ENCODE results near the gene FAM13B.
"Not testable (repeated sequence)": the region's sequence is repeated elsewhere in the genome, so short reads cannot be mapped to it uniquely, and the experiment has no call there.

FAM13B gene

GRCh38 chr5:137989419-137989818 is 43.5 kb downstream of the FAM13B start:
- DNase-seq (ENCODE audit: insufficient read length, low spot score) (no peak), FAIRE-seq (no peak)

- FAIRE-seq (no peak), DNase-seq (ENCODE audit: insufficient read length, low spot score) (no peak)
These were observed 57.7 kb downstream of the FAM13B start for GRCh38 chr5:137975208-137975607.

GRCh38 chr5:137970384-137970783 is 62.5 kb downstream of the FAM13B start:
- not testable (repeated sequence) for FAIRE-seq; DNase-seq (ENCODE audit: insufficient read length, low spot score)

DNA sequence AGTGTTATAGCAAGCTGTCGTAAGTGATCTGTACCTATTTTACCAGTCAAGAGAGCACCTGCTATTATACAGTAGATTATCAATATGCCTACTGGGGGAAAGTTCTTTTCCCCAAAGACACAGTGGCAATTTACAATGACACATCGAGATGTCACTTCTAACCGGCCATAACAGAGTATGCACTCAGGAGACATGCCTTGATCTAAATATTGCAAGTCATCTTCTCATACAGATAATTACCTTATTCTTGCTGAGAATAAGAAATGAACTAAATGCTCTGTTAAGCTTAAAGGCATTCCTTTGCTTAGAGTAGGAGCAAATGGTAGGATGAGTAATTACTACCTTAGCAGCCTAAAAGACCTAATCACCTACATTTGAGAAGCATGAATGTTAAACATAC is 72.1 kb downstream of the FAM13B start:
- DNase-seq (ENCODE audit: insufficient read length, low spot score) (no peak), FAIRE-seq (no peak)

DNA sequence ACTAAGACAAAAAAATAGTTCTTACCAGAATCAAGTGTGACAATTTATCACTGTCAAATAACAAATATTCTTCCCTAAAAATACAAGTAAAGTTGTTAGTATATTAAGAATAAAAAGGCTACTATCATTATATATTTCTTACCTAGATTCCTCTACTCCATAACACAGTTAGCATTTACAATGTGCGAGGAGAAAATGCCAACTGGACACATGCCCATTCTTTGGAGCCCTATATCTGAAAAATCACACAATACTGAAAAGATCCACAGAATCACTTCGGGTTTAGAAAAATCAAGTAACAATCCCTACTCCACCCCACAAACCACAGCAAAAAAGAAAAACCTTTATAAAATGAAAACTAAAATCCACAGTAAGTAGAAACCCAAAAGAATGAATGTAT is 72.7 kb downstream of the FAM13B start:
- DNase-seq (ENCODE audit: insufficient read length, low spot score) (no peak), FAIRE-seq (no peak)

DNA sequence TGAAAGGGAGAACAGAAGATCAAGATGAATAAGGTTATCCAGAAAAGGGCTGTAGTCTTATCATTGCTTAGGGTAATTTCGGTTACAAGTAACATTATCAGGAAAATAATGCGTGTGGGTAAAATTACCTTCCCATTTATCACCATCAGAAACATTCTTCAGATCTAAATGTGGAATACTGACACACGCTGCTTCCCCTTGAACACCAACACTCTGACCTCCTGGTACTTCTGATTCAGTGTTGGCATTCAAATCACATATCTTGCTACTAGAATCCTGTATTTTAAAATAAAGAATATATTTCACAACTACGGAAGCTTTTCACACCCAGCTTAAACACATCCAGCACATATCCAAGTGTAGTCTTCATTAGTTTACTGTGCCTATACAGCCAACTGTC is 73.4 kb downstream of the FAM13B start:
- DNase-seq (ENCODE audit: insufficient read length, low spot score) (no peak), FAIRE-seq (no peak)

DNA sequence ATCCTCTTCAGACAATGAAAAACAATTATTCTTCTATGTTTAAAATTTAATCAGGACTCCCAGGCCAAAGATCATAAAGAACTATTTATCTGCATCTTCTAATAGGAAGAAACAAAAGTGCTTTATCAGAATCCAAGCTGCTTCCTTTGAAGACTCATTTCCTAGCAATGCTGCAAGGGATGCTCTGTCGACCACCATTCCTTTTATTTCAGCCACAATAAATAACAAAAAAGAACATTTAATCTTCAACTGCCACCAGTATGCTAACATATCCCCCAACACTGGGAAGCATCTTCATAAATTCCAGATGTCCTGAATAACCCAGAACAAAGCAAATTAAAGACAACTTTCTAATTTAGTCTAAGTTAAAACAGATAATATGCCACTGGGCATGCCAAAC is 74.9 kb downstream of the FAM13B start:
- no peak for DNase-seq (ENCODE audit: insufficient read length, low spot score)
- no peak for FAIRE-seq

GRCh38 chr5:137954131-137954879 is 78.6 kb downstream of the FAM13B start:
- peak; percentile 74 for DNase-seq (ENCODE audit: insufficient read length, low spot score)

DNA sequence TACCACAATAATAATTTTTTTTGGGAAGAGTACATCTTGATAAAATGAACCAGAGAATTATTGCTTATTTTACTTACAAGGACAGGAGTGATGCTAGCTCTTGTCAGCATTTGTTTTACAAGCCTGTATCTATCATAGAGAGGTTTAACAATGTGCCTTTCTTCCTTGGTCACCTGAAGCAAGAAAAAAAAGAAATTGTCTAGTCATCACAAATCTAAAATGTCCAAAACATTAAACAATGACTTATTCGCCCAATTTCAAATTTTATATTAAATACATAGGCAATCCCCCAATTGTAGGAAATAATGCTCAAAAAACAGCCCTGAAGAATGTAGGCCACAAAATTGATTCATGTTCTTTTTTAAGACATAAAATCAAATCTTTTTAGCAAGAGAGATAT is 87.1 kb downstream of the FAM13B start:
- no peak for DNase-seq (ENCODE audit: insufficient read length, low spot score)
- FAIRE-seq = no peak

More at GRCh38 chr5:137954131-137954879, 78.6 kb downstream of the FAM13B start:
- FAIRE-seq = no peak

DNA sequence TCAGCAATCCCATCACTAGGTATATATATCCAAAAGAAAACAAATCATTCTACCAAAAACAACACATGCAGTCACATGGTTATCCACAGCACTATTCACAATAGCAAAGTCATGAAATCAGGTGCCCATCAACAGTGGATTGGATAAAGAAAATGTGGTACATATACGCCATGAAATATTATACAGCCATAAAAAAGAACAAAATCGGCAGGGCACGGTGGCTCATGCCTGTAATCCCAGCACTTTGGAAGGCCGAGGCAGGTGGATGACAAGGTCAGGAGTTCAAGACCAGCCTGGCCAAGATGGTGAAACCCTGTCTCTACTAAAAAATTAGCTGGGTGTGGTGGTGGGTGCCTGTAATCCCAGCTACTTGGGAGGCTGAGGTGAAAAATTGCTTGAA is 88.6 kb downstream of the FAM13B start:
- not testable (repeated sequence) for DNase-seq (ENCODE audit: insufficient read length, low spot score); FAIRE-seq

DNA sequence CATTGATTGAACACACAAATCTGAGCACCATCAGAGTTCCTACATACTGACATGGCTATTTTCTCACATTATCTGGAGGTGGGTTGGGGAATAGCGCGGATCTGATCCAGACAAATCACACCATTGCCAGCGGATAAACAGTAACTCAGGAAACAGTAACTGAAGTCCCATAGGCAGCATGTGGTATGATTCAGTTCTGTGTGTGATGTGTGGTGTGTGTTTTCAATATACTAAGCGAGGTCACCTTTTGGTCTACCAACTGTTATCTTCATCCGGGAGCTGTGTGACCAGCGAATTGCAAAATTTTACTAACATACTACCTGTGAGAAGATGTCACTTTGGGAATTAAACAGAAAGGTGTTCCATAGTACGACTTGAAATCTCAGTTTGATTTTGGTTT is 93.5 kb downstream of the FAM13B start:
- DNase-seq (ENCODE audit: insufficient read length, low spot score) = no peak
- no peak for FAIRE-seq

DNA sequence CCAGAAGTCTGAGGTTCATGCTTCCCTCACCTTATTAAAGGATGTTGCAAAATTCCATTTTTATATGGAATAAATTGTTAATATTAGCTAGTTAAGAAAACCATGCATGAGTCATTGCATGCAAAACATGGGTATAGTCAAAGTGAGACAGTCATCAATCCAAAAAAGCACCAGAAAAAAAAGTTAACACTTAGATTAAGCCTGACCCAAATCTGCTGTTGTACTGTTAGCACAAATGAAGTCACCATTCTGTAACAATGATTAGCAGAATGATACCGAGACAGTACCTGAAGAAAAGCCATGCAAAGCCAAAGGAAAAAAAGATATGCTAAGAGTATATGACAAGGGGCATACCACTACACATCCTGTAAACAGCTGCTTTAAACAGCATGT is 94.1 kb downstream of the FAM13B start:
- DNase-seq (ENCODE audit: insufficient read length, low spot score) = no peak
- no peak for FAIRE-seq

- FAIRE-seq = no peak
- DNase-seq (ENCODE audit: insufficient read length, low spot score) = no peak
These were observed 94.7 kb downstream of the FAM13B start for GRCh38 chr5:137937994-137938750.

DNA sequence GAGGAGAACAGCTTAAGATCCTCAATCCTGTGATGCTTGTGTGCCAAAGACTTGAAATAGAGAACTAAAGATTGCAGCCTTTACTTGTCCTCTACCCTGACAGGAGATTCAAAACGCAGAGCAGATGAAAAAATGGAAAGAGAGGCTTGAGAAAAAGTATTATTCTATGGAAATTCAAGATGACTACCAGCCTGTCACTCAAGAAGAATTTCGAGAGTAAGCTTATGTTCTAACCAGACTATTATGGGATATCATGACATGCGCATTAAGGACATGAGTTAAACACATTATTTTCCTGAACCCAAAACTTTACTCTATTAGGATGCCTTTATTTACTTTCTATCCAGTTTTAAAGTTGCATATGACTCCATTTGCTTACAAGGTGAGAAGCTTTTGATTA is 97.2 kb downstream of the FAM13B start:
- FAIRE-seq (no peak), DNase-seq (ENCODE audit: insufficient read length, low spot score) (no peak)

- DNase-seq (ENCODE audit: insufficient read length, low spot score) (no peak), FAIRE-seq (no peak)
These were observed 97.7 kb downstream of the FAM13B start for GRCh38 chr5:137935190-137935589.

DNA sequence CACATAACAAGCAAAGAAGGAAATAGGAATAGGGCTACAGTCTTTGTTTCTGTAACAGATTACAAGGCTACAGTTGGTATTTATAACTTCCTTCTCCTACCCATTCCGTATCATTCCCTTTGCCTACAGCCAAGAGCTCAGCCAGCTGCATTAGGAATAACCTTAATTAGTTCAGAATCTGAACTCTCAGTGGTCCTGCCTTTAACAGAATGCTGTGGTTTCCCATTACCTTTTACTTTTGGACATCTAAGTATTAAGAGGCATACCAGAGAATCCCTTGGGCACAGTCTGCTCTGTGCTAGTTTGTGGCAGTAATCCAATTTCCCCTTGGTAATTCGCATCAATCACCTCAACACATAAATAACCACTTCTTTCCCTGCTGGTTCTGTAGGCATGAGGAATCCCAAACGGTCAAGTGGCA is 99.4 kb downstream of the FAM13B start:
- FAIRE-seq (no peak), DNase-seq (ENCODE audit: insufficient read length, low spot score) (no peak)

DNA sequence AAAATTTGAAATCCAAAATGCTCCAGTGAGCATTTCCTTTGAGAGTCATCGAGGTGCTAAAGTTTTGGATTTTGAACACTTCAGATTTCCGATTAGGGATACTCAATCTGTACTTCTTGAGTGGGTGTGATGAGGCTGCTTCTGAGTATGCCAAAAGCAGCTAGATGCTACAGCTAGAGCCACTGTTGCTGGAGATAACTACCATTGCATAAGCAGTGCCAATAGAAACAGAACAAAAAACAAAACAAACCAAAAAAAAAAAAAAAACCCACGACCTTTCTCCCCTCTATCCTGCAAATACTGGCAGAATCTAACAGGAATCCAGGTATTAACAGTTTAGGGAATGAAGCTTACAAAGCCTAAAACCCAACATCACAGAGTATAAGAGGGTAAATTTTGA is 100.1 kb downstream of the FAM13B start:
- FAIRE-seq (no peak), DNase-seq (ENCODE audit: insufficient read length, low spot score) (no peak)

GRCh38 chr5:137923856-137924255 is 109.0 kb downstream of the FAM13B start:
- FAIRE-seq = peak; percentile 13
- DNase-seq (ENCODE audit: insufficient read length, low spot score) = no peak

- DNase-seq (ENCODE audit: insufficient read length, low spot score) (no peak), FAIRE-seq (no peak)
These were observed 110.9 kb downstream of the FAM13B start for GRCh38 chr5:137921931-137922330.

DNA sequence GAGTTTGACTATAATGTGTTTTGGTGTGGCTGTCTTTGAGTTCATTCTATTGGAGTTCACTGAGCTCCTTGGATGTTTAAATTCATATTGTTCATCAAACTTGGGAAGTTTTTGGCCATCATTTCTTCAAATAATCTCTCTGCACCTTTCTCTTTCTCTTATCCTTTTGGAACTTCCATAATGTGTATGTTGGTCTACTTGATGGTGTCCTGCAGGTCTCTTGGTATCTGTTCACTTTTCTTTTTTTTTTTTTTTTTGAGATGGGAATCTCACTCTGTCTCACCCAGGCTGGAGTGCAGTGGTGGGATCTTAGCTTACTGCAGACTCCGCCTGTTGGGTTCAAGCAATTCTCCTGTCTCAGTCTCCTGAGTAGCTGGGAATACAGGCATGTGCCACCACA is 116.0 kb downstream of the FAM13B start:
- FAIRE-seq (no peak), DNase-seq (ENCODE audit: insufficient read length, low spot score) (no peak)

- FAIRE-seq (no peak), DNase-seq (ENCODE audit: insufficient read length, low spot score) (no peak)
These were observed 118.1 kb downstream of the FAM13B start for GRCh38 chr5:137914758-137915157.
